WI38 (cell line): ENCODE results near the gene CXCR1.

Experiments
- H3K4me3 ChIP-seq: 2 replicates; pipeline ENCODE4 v1.5.1; 2011; ENCODE audit warnings: low read depth, mild to moderate bottlenecking, control low read depth, low read length
- TF ChIP-seq, protein P1 (sequence below): IDR thresholded peaks from 2 replicates; pipeline ENCODE4 v1.5.1; 2012; ENCODE audit warnings: low read depth, mild to moderate bottlenecking, control low read depth, low read length

CXCR1 gene

GRCh38 chr2:218166791-218167190 is at the start of gene CXCR1:
TSS of gene CXCR1 (minus strand) at chr2:218166962. CDS start at chr2:218165211, 1,751 bp downstream.
- TF ChIP-seq, protein P1, sequence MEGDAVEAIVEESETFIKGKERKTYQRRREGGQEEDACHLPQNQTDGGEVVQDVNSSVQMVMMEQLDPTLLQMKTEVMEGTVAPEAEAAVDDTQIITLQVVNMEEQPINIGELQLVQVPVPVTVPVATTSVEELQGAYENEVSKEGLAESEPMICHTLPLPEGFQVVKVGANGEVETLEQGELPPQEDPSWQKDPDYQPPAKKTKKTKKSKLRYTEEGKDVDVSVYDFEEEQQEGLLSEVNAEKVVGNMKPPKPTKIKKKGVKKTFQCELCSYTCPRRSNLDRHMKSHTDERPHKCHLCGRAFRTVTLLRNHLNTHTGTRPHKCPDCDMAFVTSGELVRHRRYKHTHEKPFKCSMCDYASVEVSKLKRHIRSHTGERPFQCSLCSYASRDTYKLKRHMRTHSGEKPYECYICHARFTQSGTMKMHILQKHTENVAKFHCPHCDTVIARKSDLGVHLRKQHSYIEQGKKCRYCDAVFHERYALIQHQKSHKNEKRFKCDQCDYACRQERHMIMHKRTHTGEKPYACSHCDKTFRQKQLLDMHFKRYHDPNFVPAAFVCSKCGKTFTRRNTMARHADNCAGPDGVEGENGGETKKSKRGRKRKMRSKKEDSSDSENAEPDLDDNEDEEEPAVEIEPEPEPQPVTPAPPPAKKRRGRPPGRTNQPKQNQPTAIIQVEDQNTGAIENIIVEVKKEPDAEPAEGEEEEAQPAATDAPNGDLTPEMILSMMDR: no peak

DNA sequence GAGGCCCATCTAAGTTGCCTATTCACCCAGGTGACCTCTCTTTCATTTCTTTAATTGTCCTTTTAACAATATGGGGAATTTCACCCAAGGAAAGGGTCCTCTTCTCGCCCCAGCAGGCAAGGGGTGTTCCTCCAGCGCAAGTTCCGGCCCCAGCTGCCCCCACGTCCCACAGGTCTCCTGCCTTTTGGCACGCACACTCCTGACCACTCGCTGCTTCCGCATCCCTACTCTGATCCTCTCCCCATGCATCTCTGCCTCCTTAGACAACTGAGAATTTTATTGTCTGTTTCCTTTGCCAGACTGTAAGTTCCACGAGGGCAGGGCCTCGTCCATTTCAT is 49.5 kb upstream of the CXCR1 start:
- TF ChIP-seq, protein P1: no peak
- peak overlapping the region; percentile 98 for H3K4me3 ChIP-seq

More at GRCh38 chr2:218166791-218167190, at the start of gene CXCR1:
- H3K4me3 ChIP-seq: no peak within 1 kb of the TSS

DNA sequence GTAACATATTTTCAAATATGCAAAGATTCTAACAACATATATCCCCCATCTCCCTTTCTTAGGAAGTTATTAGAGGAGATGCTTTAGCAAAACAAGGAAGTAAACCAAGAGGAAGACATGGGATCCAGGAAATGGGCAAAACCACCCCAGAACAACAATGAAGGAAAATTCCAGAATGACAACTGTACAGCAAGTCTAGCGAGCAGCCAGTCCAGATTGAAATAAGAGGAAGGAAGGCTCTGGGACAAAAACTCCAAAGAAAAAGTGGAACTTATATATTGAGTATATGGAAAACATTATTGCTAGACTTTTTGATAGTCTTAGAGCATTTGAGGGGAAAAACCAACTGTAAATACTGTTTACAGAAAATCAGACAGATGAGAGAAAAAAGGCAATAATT is 47.4 kb upstream of the CXCR1 start:
- H3K4me3 ChIP-seq: no peak overlapping the region
- TF ChIP-seq, protein P1: no peak

DNA sequence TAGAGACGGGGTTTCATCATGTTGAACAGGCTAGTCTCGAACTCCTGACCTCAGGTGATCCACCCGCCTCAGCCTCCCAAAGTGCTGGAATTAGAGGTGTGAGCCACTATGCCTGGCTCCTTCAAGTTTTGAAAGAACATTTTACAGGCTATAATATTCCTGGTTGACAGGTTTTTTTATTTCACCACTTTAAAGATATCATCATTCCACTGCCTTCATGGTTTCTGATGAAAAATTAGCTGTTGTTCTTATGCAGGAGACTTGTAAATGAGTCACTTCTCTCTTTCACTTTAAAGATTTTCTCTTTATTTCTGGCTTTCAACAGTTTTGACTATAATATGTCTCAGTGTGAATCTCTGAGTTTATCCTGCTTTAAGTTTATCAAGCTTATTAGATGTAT is 42.3 kb upstream of the CXCR1 start:
- TF ChIP-seq, protein P1: no peak
- H3K4me3 ChIP-seq: no peak overlapping the region

- TF ChIP-seq, protein P1: no peak
- no peak overlapping the region for H3K4me3 ChIP-seq
Measured at GRCh38 chr2:218202266-218202665, 35.5 kb upstream of the CXCR1 start.

DNA sequence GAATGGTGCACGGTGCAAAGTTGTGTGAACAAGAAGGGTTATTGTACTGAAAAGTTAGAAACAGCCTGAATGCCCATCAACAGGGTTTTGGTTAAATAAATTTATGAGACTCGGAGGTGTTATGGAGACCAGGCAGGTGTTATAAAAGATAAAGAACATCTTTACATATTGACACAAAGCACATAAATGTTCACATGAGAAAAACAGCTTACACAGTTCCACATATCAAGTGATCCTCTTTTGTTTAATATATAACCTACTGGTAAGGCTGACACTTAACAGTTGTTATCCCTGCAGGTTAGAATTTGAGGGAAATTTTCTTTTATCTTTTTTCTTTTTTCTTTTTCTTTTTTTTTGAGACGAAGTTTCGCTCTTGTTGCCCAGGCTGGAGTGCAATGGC is 30.2 kb upstream of the CXCR1 start:
- TF ChIP-seq, protein P1: no peak
- no peak overlapping the region for H3K4me3 ChIP-seq

- TF ChIP-seq, protein P1: no peak
Measured at GRCh38 chr2:218194880-218195279, 28.1 kb upstream of the CXCR1 start.

More at GRCh38 chr2:218194880-218195279, 28.1 kb upstream of the CXCR1 start:
- H3K4me3 ChIP-seq: no peak overlapping the region
